Measurements from ENCODE around the gene DSC1. TPM values are rescaled to one million over a fixed set of nuclear protein-coding genes. Genes with fewer than 3 reads are reported as not detected.

DSC1 gene
- total and polyA plus RNA-seq, 2 of the 8 experiments (the other 6 are each of a cell fraction or from before 2014, with no cell fraction given), result 0.02 TPM; not detected in 1

DNA sequence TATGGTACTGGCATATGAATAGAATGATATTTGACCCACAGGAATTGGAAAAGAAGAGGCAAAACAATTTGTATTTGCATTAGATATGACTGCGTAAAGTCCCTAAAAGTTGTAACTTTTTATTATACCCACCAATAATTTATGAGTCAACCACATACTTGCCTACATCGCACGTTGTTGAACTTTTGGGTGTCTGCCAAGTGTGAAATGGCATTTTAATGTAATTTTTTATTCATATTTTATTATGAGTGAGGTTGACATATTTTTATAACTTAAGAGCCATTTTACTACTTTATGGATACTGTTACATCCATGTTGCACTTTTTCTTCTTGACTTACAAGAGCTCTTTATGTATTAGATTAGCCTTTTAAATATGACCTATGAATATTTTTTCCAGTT lies 65.0 kb downstream of the DSC1 start:
- H2AFZ ChIP-seq (ENCODE audit: low read length), result no peak overlapping the region
- H2AK5ac ChIP-seq (ENCODE audit: low read depth, low read length), result no peak overlapping the region
- H3K4ac ChIP-seq (replicated peaks; ENCODE audit: insufficient read length, low read depth, low read length), result no peak overlapping the region
- ChIA-PET CTCF (ENCODE audit: partially characterized antibody) (interaction anchor here (0.6 to 1.1 kb wide), 4 partner anchors 47 to 143 kb away, joined by 3 to 4 read pairs (median 4); no protein-coding TSS in a partner anchor), POLR2A (ENCODE audit: partially characterized antibody) (no interaction called here)
- H3K79me1 ChIP-seq (ENCODE audit: low read depth, low read length), result peaks cover 5% of the 10 kb centered on the region; the same call in 1 of the 2 replicates
- no peak overlapping the region for H2BK15ac ChIP-seq (ENCODE audit: low read length)
- TF ChIP-seq ASH2L (IDR thresholded peaks at IDR 0.05; ENCODE audit: low read length), result no peak
- TF ChIP-seq, protein P1, sequence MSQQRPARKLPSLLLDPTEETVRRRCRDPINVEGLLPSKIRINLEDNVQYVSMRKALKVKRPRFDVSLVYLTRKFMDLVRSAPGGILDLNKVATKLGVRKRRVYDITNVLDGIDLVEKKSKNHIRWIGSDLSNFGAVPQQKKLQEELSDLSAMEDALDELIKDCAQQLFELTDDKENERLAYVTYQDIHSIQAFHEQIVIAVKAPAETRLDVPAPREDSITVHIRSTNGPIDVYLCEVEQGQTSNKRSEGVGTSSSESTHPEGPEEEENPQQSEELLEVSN (IDR thresholded peaks at IDR 0.05), result no peak
- no peak for TF ChIP-seq TCF12 (IDR thresholded peaks at IDR 0.05; ENCODE audit: low read depth, low read length)
- TF ChIP-seq, protein P2, sequence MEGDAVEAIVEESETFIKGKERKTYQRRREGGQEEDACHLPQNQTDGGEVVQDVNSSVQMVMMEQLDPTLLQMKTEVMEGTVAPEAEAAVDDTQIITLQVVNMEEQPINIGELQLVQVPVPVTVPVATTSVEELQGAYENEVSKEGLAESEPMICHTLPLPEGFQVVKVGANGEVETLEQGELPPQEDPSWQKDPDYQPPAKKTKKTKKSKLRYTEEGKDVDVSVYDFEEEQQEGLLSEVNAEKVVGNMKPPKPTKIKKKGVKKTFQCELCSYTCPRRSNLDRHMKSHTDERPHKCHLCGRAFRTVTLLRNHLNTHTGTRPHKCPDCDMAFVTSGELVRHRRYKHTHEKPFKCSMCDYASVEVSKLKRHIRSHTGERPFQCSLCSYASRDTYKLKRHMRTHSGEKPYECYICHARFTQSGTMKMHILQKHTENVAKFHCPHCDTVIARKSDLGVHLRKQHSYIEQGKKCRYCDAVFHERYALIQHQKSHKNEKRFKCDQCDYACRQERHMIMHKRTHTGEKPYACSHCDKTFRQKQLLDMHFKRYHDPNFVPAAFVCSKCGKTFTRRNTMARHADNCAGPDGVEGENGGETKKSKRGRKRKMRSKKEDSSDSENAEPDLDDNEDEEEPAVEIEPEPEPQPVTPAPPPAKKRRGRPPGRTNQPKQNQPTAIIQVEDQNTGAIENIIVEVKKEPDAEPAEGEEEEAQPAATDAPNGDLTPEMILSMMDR (IDR thresholded peaks at IDR 0.05; ENCODE audit: control extremely low read depth in 1 of 3, insufficient read depth in 1 of 3, low read depth in 1 of 3, low read length in 3 of 3), result no peak
- TF ChIP-seq BACH1 (IDR thresholded peaks at IDR 0.05; ENCODE audit: low read length), result no peak
- no peak for TF ChIP-seq CBX5 (IDR thresholded peaks at IDR 0.05; ENCODE audit: low read depth, low read length)
- TF ChIP-seq RFX5 (IDR thresholded peaks at IDR 0.05; ENCODE audit: borderline replicate concordance, low read depth, low read length), result no peak
- no peak for TF ChIP-seq FOSL1 (IDR thresholded peaks at IDR 0.05; ENCODE audit: insufficient read depth, low read depth, low read length)
- TF ChIP-seq, protein P3, sequence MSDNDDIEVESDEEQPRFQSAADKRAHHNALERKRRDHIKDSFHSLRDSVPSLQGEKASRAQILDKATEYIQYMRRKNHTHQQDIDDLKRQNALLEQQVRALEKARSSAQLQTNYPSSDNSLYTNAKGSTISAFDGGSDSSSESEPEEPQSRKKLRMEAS (IDR thresholded peaks at IDR 0.05), result no peak
- H3K36me3 ChIP-seq (ENCODE audit: control insufficient read depth in 2 of 4, insufficient read depth in 4 of 4, low read length in 3 of 4), result peaks cover 0 to 5% (median 4%) of the 10 kb centered on the region in 4 experiments; a peak in 3 of 8 replicates
- H3K27me3 ChIP-seq (replicated peaks in 1 of 4; ENCODE audit: control insufficient read depth in 3 of 4, extremely low read depth in 1 of 4, insufficient read depth in 3 of 4, low read length in 3 of 4), result no peaks in the 10 kb centered on the region
- DNase-seq (ENCODE audit: low read depth in 1 of 2, low spot score in 2 of 2) (no peak), FAIRE-seq (no peak)
- no peak overlapping the region for H3K56ac ChIP-seq (replicated peaks; ENCODE audit: insufficient read length, low read depth, low read length)
- H3K18ac ChIP-seq (ENCODE audit: extremely low read depth, low read length), result no peak overlapping the region
- peaks cover 3 to 71% of the 10 kb centered on the region in 2 experiments; a peak in 3 of 4 replicates for H3K79me2 ChIP-seq (ENCODE audit: control insufficient read depth in 1 of 2, insufficient read depth in 2 of 2, low read length in 2 of 2)
- peaks cover 0 to 9% of the 10 kb centered on the region in 2 experiments for H4K20me1 ChIP-seq (replicated peaks in 1 of 2; ENCODE audit: control insufficient read depth in 1 of 2, insufficient read depth in 2 of 2, low read length in 2 of 2)
- H2BK120ac ChIP-seq (replicated peaks; ENCODE audit: low read depth, low read length), result no peak overlapping the region
- H3K23ac ChIP-seq (ENCODE audit: insufficient read length), result no peak overlapping the region
- no peak overlapping the region for H3K14ac ChIP-seq (ENCODE audit: insufficient read length)
- peaks cover 3% of the 10 kb centered on the region; the same call in 1 of the 2 replicates for H3K23me2 ChIP-seq (ENCODE audit: low read depth, low read length)
- 93% methylated on average over 3 of the region's 3 CpGs; no CpG with 5 or more reads in 1 of the 2 experiments for WGBS, 2 experiments (ENCODE audit: extremely low coverage in 1 of 2, insufficient coverage in 1 of 2, insufficient read length in 1 of 2, insufficient replicate concordance in 2 of 2, low coverage in 1 of 2, low lambda C conversion rate in 2 of 2, missing lambda C conversion rate in 1 of 2)
- H3K9ac ChIP-seq (replicated peaks in 1 of 4; ENCODE audit: extremely low read depth in 1 of 4, low read depth in 3 of 4, low read length in 3 of 4), result no peak overlapping the region
- peaks cover 0 to 8% (median 5%) of the 10 kb centered on the region in 4 experiments; a peak in 5 of 7 replicates for H3K4me1 ChIP-seq (replicated peaks in 1 of 4; ENCODE audit: control insufficient read depth in 3 of 4, insufficient read depth in 4 of 4, low read length in 3 of 4)
- no peaks in the 10 kb centered on the region for H3K9me3 ChIP-seq (ENCODE audit: insufficient read depth in 2 of 2, low read depth in 1 of 2, low read length in 1 of 2)
- no peak overlapping the region for H2BK20ac ChIP-seq (ENCODE audit: low read length)
- no peak overlapping the region for H3K4me3 ChIP-seq (ENCODE audit: extremely low read depth in 1 of 4, insufficient read depth in 2 of 4, low read depth in 3 of 4, low read length in 4 of 4)
- H4K8ac ChIP-seq (ENCODE audit: extremely low read depth, insufficient read depth, low read length), result no peak overlapping the region
- H4K5ac ChIP-seq (ENCODE audit: insufficient read length, low read depth, low read length), result no peak overlapping the region
- H4K91ac ChIP-seq (replicated peaks; ENCODE audit: insufficient read length, low read length), result no peak overlapping the region
- H3K27ac ChIP-seq (ENCODE audit: low read depth, low read length), result no peak overlapping the region
- H2BK12ac ChIP-seq (ENCODE audit: low read depth, low read length), result no peak overlapping the region
- no peak overlapping the region for H3K4me2 ChIP-seq (ENCODE audit: insufficient read depth in 1 of 2, low read depth in 2 of 2, low read length in 2 of 2)
- no peak overlapping the region for H2BK5ac ChIP-seq (ENCODE audit: low read depth, low read length)
